Trophoblast cell (in vitro differentiated cells and primary cell): ENCODE measurements around the gene FN1.
A peak's percentile ranks its signal among the peaks of the same experiment; 100 is the strongest.
"Not testable (repeated sequence)": the region's sequence is repeated elsewhere in the genome, so short reads cannot be mapped to it uniquely, and the experiment has no call there.

Experiments
- DNase-seq, 2 donors: peaks; one replicate each; pipeline ENCODE4 v3.0.0-alpha.2; 2016
- H2AFZ ChIP-seq: 2 replicates; pipeline ENCODE4 v1.6.1; 2013; ENCODE audit warnings: low read length, moderate library complexity, mild to moderate bottlenecking; ENCODE audit not compliant: insufficient read depth, poor library complexity
- H2AK5ac ChIP-seq: 2 replicates; pipeline ENCODE4 v1.6.1; 2013; ENCODE audit warnings: mild to moderate bottlenecking, low read length
- H2BK120ac ChIP-seq: 2 replicates; pipeline ENCODE4 v1.6.1; 2013; ENCODE audit warnings: low read length, mild to moderate bottlenecking, moderate library complexity; ENCODE audit not compliant: insufficient read depth, poor library complexity
- H2BK12ac ChIP-seq: 2 replicates; pipeline ENCODE4 v1.6.1; 2013; ENCODE audit warnings: mild to moderate bottlenecking, low read length, moderate library complexity
- H2BK5ac ChIP-seq: 2 replicates; pipeline ENCODE4 v1.6.1; 2013; ENCODE audit warnings: low read length, low read depth, moderate library complexity, mild to moderate bottlenecking; ENCODE audit not compliant: poor library complexity
- H3K14ac ChIP-seq: 2 replicates; pipeline ENCODE4 v1.6.1; 2013; ENCODE audit warnings: mild to moderate bottlenecking, low read length
- H3K18ac ChIP-seq: 2 replicates; pipeline ENCODE4 v1.6.1; 2013; ENCODE audit warnings: mild to moderate bottlenecking, low read length
- H3K23ac ChIP-seq: 2 replicates; pipeline ENCODE4 v1.6.1; 2013; ENCODE audit warnings: low read length
- H3K27ac ChIP-seq: 2 replicates; pipeline ENCODE4 v1.5.1; 2013; ENCODE audit warnings: low read depth, mild to moderate bottlenecking, inconsistent platforms, low read length, moderate library complexity
- H3K27me3 ChIP-seq: 2 replicates; pipeline ENCODE4 v1.6.1; 2013; ENCODE audit warnings: inconsistent platforms, mild to moderate bottlenecking, low read length, moderate library complexity; ENCODE audit not compliant: insufficient read depth
- H3K36me3 ChIP-seq, 2 experiments: 1 replicate in 1 of 2; 2 replicates in 1 of 2; pipeline ENCODE4 v1.6.1; 2013; ENCODE audit warnings: low read length in 2 of 2, mild to moderate bottlenecking in 2 of 2, moderate library complexity in 1 of 2; ENCODE audit not compliant: insufficient read depth in 2 of 2, control insufficient read depth in 1 of 2
- H3K4ac ChIP-seq: 2 replicates; pipeline ENCODE4 v1.6.1; 2013; ENCODE audit warnings: low read depth, mild to moderate bottlenecking, low read length, moderate library complexity
- H3K4me1 ChIP-seq, 2 experiments: 1 replicate in 1 of 2; 2 replicates in 1 of 2; pipeline ENCODE4 v1.6.1; 2013; ENCODE audit warnings: low read length in 2 of 2, mild to moderate bottlenecking in 2 of 2, moderate library complexity in 1 of 2; ENCODE audit not compliant: insufficient read depth in 2 of 2, control insufficient read depth in 1 of 2
- H3K4me2 ChIP-seq: 2 replicates; pipeline ENCODE4 v1.6.1; 2013; ENCODE audit warnings: inconsistent platforms, mild to moderate bottlenecking, low read length, moderate library complexity
- H3K4me3 ChIP-seq: 2 replicates; pipeline ENCODE4 v1.5.1; 2013; ENCODE audit warnings: mild to moderate bottlenecking, low read depth, low read length, inconsistent platforms
- H3K79me1 ChIP-seq: one replicate; pipeline ENCODE4 v1.6.1; 2013; ENCODE audit warnings: low read length
- H3K79me2 ChIP-seq: 2 replicates; pipeline ENCODE4 v1.6.1; 2013; ENCODE audit warnings: low read length, mild to moderate bottlenecking; ENCODE audit not compliant: control insufficient read depth, insufficient read depth, poor library complexity
- H3K9ac ChIP-seq: 2 replicates; pipeline ENCODE4 v1.6.1; 2013; ENCODE audit warnings: mild to moderate bottlenecking, low read length
- H3K9me3 ChIP-seq: 2 replicates; pipeline ENCODE4 v1.6.1; 2013; ENCODE audit warnings: low read depth, mild to moderate bottlenecking, control low read depth, inconsistent platforms, low read length; ENCODE audit not compliant: insufficient read depth
- H4K12ac ChIP-seq: 2 replicates; pipeline ENCODE4 v1.6.1; 2013; ENCODE audit warnings: low read depth, mild to moderate bottlenecking, low read length, moderate library complexity
- H4K8ac ChIP-seq: 2 replicates; pipeline ENCODE4 v1.6.1; 2013; ENCODE audit warnings: low read depth, mild to moderate bottlenecking, low read length, moderate library complexity
- H4K91ac ChIP-seq: one replicate; pipeline ENCODE4 v1.6.1; 2013; ENCODE audit warnings: low read depth, mild to moderate bottlenecking, low read length, moderate library complexity
- WGBS: extraction: QIAGEN DNeasy Blood & Tissue Kit; methylation state at CpG from one replicate; pipeline ENCODE4 v1.1.7; 2013; ENCODE audit warnings: missing lambda C conversion rate; ENCODE audit not compliant: insufficient read length, insufficient coverage; ENCODE audit errors: extremely low coverage; 5-methylcytosine and 5-hydroxymethylcytosine counted together

FN1 gene

DNA sequence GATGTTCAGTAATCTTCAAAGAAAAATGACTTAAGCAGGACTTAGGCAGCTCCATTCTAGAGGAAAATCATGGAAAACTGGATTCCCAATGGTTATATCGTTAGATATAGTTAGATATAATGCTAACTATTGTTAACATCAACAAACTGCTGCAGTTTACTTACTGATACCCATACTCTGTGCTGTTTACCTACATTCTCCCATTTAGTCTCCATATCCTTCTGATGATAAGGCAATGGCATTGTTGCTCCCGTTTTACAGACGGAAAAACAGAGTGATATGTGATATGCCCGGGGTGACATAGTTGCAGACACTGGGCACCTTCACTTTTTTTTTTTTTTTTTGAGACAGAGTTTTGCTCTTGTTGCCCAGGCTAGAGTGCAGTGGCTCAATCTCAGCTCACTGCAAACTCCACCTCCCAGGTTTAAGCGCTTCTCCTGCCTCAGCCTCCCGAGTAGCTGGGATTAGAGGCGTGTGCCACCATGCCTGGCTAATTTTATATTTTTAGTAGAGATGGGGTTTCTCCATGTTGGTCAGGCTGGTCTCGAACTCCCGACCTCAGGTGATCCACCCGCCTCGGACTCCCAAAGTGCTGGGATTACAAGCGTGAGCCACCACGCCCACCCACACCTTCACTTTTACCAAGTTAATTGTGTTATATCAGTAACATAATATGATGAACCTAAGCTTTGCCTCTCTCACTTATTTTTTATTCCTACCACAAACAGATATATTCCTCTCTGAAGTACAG is 25.5 kb downstream of the FN1 start:
- H4K8ac ChIP-seq, H2BK120ac ChIP-seq, H3K23ac ChIP-seq, H2AFZ ChIP-seq, H3K18ac ChIP-seq, H3K4ac ChIP-seq, H3K9ac ChIP-seq, H4K12ac ChIP-seq, H3K9me3 ChIP-seq, H3K4me2 ChIP-seq, DNase-seq, H3K4me1 ChIP-seq, H4K91ac ChIP-seq, H2AK5ac ChIP-seq, H3K4me3 ChIP-seq, H2BK5ac ChIP-seq, H3K14ac ChIP-seq, H3K79me2 ChIP-seq, H3K79me1 ChIP-seq, H3K27me3 ChIP-seq, H2BK12ac ChIP-seq: not testable (repeated sequence)
- no CpG with 5 or more reads among the region's 13 CpGs for WGBS
- peak overlapping the region; percentile 43 for H3K27ac ChIP-seq
- peaks cover 39 to 58% of the 10 kb centered on the region in 2 experiments for H3K36me3 ChIP-seq

DNA sequence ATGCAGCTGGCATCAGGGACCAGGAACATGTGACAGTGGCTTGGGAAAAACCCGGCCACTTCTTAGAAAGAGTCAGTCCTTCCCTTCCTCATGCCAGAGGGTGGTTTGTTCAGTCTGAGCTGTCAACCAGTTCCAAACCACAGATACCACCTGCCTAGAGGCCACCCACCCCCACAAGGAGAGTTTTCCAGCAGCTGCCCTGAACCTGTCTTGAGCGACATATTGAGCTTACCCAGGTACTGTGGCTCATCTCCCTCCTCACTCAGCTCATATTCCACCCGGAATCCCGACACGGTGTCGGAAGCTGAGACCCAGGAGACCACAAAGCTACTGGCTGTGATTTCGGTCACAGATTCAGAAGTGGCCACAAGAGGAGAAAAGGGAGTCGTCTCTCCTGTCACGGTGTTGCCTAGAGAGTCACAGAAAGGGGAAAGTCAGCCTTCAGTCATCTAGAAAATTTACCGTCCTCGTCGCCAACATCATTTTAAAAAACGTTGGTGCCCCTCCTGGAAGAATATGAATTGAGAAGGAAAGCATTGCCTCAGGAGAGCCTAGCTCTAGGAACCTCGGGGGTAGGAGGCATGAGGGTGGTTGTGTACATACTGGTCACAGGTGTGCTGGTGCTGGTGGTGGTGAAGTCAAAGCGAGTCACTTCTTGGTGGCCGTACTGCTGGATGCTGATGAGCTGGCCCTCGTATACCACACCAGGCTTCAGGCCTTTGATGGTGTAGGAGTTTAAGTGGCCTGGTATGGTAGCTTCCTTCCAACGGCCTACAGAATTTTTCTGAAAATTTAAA is 26.3 kb downstream of the FN1 start:
- no peaks in the 10 kb centered on the region for H3K27me3 ChIP-seq
- H3K79me1 ChIP-seq = no peaks in the 10 kb centered on the region
- H3K14ac ChIP-seq = no peak overlapping the region
- no peaks in the 10 kb centered on the region for H3K79me2 ChIP-seq
- no peak overlapping the region for H2AK5ac ChIP-seq
- H2BK5ac ChIP-seq = no peak overlapping the region
- DNase-seq = peak; percentile 63 to 70
- H2AFZ ChIP-seq = no peak overlapping the region
- no peak overlapping the region for H3K23ac ChIP-seq
- H3K4me2 ChIP-seq = no peak overlapping the region
- H3K4me1 ChIP-seq = peaks cover 0 to 2% of the 10 kb centered on the region in 2 experiments
- H3K4ac ChIP-seq = no peak overlapping the region
- no peak overlapping the region for H4K91ac ChIP-seq
- H3K9ac ChIP-seq = no peak overlapping the region
- H3K9me3 ChIP-seq = no peaks in the 10 kb centered on the region
- H3K27ac ChIP-seq = peak overlapping the region; percentile 43
- no peak overlapping the region for H2BK120ac ChIP-seq
- H4K12ac ChIP-seq = no peak overlapping the region
- peak overlapping the region; percentile 59 for H4K8ac ChIP-seq
- H3K4me3 ChIP-seq = no peak overlapping the region
- peaks cover 39 to 61% of the 10 kb centered on the region in 2 experiments for H3K36me3 ChIP-seq
- no peak overlapping the region for H2BK12ac ChIP-seq
- H3K18ac ChIP-seq = peak overlapping the region; percentile 26
- no CpG with 5 or more reads among the region's 18 CpGs for WGBS

DNA sequence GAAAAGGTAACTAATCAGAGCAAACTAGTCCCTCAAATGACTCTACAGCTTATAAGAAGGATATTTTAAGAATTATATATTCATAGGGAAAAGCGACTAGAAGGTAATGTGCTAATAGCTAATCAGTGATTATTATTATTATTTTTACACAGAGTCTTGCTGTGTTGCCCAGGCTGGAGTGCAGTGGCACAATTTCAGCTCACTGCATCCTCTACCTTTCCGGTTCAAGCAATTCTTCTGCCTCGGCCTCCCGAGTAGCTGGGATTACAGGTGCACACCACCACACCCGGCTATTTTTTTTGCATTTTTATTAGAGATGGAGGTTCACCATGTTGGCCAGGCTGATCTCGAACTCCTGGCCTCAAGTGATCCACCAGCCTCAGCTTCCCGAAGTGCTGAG is 27.4 kb downstream of the FN1 start:
- no CpG with 5 or more reads among the region's 7 CpGs for WGBS

DNA sequence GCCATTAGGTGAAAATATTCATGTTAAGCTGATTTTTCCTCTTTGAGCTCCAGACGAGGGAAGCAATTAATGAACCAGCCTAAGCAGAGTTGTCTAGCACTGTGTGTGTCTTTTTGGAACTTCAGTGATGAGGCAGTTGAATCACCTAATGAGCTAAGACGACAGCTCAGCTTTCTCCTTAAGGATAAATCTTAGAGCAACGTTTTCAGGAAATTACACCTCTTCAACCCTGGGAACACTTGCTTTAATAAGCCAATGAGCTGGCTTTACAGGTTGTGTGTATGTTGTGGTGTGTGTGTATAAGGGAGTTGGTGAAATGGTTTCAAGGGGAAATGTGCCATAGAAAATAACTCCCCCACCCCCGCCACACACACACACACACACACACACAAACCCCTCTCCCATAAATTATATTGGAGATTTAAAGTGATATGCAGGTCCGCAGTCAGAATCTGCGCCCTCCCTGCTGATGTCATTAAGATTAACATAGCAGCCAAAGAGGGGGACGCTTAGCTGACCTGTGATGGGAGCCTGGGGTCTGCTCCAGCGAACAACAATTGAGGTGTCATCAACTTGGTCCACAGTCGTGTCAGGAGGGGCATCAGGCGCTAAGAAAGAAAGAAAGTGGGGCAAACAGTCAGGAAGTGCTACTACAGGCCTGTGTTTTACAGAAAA is 28.1 kb downstream of the FN1 start:
- Histone ChIP-seq H3K79me1 (no peaks in the 10 kb centered on the region), H3K18ac (no peak overlapping the region), H3K4ac (no peak overlapping the region), H2BK120ac (no peak overlapping the region), H2AFZ (no peak overlapping the region), H3K9ac (no peak overlapping the region), H2BK5ac (no peak overlapping the region), H4K8ac (no peak overlapping the region), H4K91ac (no peak overlapping the region), H3K14ac (no peak overlapping the region), H3K4me3 (no peak overlapping the region), H3K36me3 (peaks cover 39 to 62% of the 10 kb centered on the region in 2 experiments), H2AK5ac (no peak overlapping the region), H3K9me3 (no peaks in the 10 kb centered on the region), H2BK12ac (no peak overlapping the region), H3K27me3 (no peaks in the 10 kb centered on the region), H3K27ac (no peak overlapping the region), H3K79me2 (no peaks in the 10 kb centered on the region), H4K12ac (no peak overlapping the region), H3K23ac (no peak overlapping the region), H3K4me1 (peaks cover 0 to 2% of the 10 kb centered on the region in 2 experiments), H3K4me2 (no peak overlapping the region)
- no CpG with 5 or more reads among the region's 10 CpGs for WGBS
- no peak for DNase-seq

More for the DNA sequence above, 27.4 kb downstream of the FN1 start:
- not testable (repeated sequence) for H3K27ac ChIP-seq, H4K91ac ChIP-seq, H4K8ac ChIP-seq, H3K9me3 ChIP-seq, H3K4me2 ChIP-seq, H2BK5ac ChIP-seq, H2AK5ac ChIP-seq, H3K79me1 ChIP-seq, H3K4ac ChIP-seq, H3K9ac ChIP-seq, DNase-seq, H3K23ac ChIP-seq, H2AFZ ChIP-seq, H3K18ac ChIP-seq, H4K12ac ChIP-seq, H3K27me3 ChIP-seq, H3K4me3 ChIP-seq, H3K14ac ChIP-seq, H3K4me1 ChIP-seq, H3K79me2 ChIP-seq, H2BK12ac ChIP-seq, H2BK120ac ChIP-seq
- H3K36me3 ChIP-seq = peaks cover 42 to 68% of the 10 kb centered on the region in 2 experiments
